D341Med (cell line): ENCODE measurements around the gene ZC3H8.
"Not testable (repeated sequence)": the region's sequence is repeated elsewhere in the genome, so short reads cannot be mapped to it uniquely, and the experiment has no call there.

Experiments used
- DNase-seq: peaks from one replicate; pipeline ENCODE4 v3.0.0; 2012; ENCODE audit warnings: low spot score

The ZC3H8 gene

DNA sequence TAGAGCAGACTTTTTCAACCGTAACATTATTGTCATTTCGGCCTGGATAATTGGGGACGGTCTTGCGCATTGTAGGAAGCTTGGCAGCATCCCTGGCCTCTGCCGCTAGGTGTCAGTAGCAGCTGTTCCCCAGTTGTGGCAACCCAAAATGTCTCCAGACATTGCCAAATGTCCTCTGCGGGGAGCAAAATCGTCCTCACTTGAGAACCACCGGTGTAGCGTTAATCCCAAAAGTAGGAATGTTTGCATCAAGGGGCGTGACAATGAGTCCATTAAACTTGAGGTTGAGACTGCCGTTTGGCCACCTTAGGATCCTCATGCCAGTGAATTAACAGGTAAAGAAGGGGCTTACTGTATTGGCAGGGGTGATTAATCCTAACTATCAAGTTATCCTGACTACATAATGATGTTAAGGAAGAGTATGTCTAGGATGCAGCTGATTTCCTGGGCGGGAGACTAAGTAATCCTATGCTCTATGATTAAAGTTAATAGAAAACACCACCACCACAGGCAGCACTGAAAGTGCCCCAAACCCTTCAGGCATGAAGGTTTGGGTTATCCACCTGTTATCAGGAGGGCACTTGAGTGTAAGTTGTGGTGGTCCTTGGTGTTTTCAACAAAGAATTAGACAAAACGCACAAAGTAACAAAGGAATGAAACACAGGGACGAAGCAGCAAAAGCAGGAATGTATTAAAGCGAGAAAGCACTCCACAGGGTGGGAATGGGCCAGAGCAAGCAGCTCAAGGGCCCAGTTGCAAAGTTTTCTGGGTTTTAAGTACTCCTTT is 4.9 kb upstream of the ZC3H8 start:
- DNase-seq = peak; percentile 78

- no peak for DNase-seq
Measured at GRCh38 chr2:112257575-112257974, 2.7 kb upstream of the ZC3H8 start.

- DNase-seq = no peak
Measured at GRCh38 chr2:112256654-112257053, 1.8 kb upstream of the ZC3H8 start.

GRCh38 chr2:112255875-112256274 is 1.0 kb upstream of the ZC3H8 start:
- no peak for DNase-seq

DNA sequence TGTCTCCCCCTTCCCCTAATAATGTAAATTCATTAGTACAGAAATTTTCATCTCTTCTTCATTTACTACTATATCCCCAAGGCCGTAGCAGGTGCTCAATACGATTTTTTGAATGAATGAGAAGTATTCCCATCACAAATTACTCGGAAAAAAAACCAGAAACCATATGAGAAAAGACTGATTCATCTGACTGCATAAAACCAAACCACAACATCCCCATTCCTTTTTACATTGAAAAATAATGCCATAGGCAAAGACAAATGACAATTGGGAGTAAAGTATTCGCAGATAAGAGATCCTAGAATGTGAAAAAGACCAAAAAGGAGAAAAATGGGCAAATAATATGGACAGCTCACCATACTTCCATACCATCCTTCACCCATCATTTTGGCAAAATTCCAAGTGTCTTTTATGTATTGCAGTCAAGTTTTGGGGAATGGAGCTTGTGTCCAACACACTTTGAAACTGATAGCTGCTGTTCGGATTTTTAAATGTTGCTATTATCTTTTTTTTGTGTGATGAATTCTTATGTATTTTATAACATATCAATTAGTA is 1.5 kb downstream of the ZC3H8 start:
- DNase-seq = no peak

- DNase-seq = no peak
Measured at GRCh38 chr2:112251271-112251670, 3.6 kb downstream of the ZC3H8 start.

DNA sequence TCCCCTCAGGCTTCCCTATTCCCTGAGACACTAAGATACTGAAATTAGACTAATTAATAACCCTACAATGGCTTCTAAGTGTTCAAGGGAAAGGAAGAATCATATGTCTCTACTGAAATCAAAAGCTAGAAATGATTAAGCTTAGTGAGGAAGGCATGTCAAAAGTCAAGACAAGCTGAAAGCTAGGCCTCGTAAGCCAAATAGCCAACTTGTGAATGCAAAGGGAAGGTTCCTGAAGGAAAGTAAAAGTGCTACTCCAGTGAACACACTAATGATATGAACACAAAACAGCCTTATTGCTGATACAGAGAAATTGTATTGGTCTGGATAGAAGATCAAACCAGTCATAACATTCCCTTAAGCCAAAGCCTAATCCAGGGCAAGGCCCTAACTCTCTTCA is 10.0 kb downstream of the ZC3H8 start:
- DNase-seq = no peak

DNA sequence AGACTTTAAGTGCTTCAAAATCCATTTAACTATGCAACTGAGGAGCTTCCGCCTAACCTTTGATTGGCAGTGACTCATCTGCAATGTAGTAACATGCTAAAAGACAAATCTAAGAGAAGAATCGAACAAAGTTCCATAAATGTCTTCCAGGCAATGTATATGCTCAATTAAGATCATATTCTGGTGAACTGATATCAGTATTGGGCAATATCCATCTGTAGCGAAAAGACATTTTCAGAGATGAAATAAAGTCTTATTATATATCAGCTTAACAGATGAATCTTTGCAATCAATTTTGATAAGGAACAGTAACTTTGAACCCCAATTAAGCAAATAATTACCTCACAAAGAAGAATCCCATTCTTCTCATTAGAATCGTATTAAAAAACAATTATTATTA is 11.6 kb downstream of the ZC3H8 start:
- no peak for DNase-seq

GRCh38 chr2:112242384-112242783 is 12.5 kb downstream of the ZC3H8 start:
- no peak for DNase-seq

DNA sequence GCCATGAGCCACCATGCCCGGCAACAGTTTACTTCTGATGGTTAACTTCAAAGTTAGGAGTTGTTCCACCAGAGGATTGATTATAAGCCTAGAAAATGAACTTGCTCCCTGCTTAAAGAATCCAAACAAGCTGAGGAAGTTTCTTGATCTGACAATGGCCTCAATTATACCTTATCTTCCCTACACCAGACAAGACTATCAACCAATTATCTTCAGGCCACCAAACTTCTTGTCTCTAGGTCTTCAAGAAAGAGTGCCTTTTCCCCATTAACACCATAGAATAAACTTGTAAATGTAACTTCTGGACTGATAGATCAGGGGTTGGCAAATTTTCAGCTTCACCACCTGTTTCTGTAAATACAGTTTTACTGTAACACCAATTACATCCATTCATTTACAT is 15.0 kb downstream of the ZC3H8 start:
- DNase-seq = no peak

DNA sequence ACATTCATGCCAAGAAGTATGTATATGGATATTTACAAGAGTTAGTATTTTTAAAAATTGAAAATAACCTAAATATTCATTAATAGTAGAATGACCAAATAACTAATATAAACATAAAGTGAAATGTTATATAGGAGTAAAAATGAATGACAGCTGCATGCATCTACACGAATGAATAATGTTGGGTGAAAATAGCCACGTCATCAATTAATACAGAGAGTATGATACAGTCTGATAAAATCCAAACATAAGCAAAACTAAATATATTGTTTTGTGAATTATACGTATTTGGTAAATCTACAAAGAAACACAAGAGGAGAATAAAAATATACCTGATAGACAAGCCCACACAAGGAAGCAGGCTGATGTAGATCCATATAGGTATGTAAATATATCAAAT is 24.5 kb downstream of the ZC3H8 start:
- no peak for DNase-seq

DNA sequence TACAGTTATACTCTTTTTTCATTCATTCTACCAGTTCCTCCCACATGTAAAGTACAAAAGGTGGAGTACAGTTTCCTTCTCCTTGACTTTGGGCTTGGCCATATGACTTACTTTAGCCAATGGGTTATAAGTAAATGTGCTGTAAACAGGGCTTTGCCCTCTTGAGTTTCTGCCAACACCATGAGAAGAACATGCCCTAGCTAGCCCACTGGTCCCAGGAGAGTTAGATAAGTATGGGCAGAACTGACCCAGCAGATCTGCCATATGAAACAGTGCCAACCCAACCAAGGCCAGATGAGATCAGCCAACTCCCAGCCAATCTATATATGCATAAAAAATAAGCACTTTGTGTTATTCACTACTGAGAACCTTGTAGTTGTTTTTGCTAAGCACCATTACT is 25.5 kb downstream of the ZC3H8 start:
- DNase-seq = no peak

- DNase-seq = no peak
Measured at GRCh38 chr2:112220831-112221230, 34.0 kb downstream of the ZC3H8 start.

DNA sequence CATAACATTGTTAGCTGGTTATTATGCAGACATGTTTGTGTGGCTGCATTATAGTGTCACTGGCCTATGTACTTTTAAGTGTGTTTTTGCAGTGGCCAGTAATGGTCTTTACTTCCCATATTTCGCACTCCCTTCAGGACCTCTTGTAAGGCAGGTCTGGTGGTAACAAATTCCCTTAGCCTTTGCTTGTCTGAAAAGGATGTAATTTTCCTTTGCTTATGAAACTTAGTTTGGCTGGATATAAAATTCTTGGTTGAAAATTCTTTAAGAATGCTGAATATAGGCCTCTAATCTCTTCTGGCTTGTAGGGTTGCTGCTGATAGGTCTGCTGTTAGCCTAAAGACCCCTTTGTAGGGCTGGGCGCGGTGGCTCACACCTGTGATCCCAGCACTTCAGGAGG is 34.7 kb downstream of the ZC3H8 start:
- DNase-seq = no peak

DNA sequence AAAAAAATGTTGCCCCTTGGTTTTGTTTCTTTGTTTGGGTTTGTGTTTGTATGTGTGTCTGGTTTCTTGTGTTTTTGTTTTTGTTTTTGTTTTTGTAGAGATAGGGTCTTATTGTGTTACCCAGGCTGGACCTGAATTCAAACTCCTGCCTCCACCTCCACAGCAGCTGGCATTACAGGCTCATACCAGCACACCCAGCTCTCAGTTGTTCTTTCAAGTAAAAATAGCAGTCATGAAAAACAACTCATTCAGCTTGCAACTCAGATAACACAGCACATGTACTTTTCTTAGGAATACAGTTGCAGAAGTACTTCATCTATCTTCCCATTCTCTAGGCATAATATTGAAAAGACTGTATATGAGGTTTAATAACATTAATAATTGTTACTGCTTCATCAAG is 37.0 kb downstream of the ZC3H8 start:
- DNase-seq = no peak

DNA sequence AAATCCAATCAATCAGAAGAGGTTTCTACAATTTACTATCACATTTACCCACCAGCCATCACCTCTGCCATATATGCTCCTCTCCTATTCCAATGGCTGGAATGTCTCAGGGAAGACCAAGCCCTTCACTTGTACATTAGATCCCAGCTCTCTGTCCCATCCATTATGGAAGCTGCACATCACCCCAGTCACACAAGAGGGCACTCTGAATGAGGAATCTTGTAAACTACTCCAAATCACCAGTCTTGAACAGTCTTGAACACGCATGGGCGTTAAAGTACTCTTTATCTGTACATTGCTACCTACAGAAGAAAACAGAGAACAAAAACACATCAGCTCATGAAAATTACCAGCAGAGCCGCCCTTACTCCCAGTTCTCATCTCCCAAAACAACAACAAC is 38.7 kb downstream of the ZC3H8 start:
- DNase-seq = no peak

- not testable (repeated sequence) for DNase-seq
Measured at GRCh38 chr2:112207905-112208304, 46.9 kb downstream of the ZC3H8 start.

DNA sequence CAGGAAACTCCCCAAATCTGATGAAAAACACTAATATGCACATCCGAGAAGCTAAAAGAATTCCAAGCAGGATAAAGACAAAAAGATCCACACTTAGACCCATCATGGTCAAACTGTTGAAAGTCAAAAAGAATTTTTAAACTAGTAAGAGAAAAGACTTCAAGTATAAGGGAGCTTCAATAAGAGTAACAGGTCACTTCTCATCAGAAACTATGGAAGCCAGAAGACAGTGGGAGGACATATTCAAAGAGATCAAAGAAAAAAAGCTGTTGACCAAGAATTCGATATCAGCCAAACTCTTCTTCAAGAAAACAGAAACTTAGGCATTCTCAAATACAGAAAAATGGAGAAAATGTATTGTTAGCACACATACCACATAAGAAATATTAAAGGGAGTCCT is 50.4 kb downstream of the ZC3H8 start:
- DNase-seq = no peak

DNA sequence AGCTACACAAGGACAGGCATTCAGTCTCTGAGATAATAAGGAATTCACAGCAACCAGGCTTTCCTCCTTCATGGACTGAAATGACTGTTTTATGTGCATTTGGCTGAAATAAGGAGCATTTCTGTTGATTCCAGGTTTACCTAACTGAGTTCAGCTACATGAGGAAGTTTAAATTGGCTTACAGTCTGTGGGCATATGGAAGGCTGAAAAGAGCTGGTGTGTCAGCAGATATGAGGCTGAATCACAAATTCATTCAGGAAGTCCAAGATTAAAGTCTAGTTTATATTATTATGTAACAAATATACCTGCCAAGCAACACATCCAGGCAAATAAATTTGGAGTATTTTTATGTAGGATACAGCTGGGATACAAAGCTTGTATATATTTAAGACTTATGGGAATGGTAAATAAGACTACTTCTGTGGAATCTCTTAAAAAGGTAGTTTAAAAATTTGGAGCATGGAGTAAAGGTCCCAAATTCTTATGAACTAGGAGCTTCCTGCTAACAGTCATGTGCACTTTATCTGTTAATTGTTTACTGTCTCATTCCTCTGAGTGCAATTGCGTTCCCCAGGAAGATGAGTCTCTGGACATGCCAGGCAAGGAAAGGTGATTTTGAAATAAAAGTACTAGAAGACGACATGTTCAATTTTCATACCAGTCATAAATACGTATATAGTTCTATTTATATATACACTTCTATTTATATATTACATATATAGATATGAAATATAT is 53.0 kb downstream of the ZC3H8 start:
- DNase-seq = no peak

- DNase-seq = no peak
Measured at GRCh38 chr2:112199188-112199587, 55.7 kb downstream of the ZC3H8 start.

DNA sequence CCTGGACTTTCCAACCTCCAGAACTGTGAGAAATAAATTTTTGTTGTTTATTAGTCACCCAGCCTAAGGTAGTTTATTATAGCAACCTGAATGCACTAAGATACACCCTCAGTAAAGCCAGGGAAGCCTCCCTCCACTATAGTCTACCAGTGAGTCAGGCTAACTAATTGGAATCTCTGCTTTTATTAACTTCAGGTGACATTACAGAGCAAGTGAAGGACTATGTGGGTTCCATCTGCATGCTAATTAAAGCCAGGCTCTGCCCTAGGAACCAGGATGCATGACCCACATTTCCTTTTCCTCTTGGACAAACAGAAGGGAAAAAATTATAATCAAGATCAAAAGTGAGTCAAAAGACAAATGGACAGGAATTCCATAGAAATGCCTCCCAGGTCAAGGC is 56.1 kb downstream of the ZC3H8 start:
- DNase-seq = no peak

DNA sequence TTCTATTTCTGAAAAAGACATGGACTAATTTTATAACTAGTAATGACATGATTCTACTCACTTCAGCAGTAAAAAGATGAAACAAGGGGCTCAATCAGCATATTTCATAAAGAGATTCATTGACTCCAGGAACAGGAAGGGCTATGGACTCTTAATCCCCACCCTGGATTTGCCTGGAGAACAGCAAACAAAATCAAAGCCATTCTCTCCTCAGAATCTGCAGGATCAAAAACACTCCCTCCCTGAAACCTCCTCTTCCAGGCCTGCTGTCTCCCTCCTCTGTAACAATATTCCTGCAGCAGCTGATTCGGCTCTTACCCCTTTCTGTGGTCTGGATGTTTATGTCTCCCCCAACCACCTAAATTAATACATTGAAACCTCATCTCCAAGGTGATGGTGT is 57.0 kb downstream of the ZC3H8 start:
- DNase-seq = no peak

- no peak for DNase-seq
Measured at GRCh38 chr2:112195950-112196349, 58.9 kb downstream of the ZC3H8 start.
